ENCODE data around the gene FAM210A. TPM values are rescaled to one million over a fixed set of nuclear protein-coding genes. Genes with fewer than 3 reads are reported as not detected.

FAM210A gene
- total RNA-seq, 1 donor from 2014 or later: 19.6 TPM

GRCh38 chr18:13661779-13662256, 64.5 kb downstream of the FAM210A start:
- Mint-ChIP-seq H3K9me3 (ENCODE audit: low read depth) (no peaks in the 10 kb centered on the region), H3K27me3 (ENCODE audit: low read depth) (no peaks in the 10 kb centered on the region), H3K4me1 (ENCODE audit: low read depth) (peaks cover 43% of the 10 kb centered on the region), H3K27ac (ENCODE audit: unreplicated experiment) (no peak overlapping the region), H3K4me3 (ENCODE audit: unreplicated experiment) (no peak overlapping the region), H3K36me3 (ENCODE audit: low read depth) (no peaks in the 10 kb centered on the region)
- no peak for TF ChIP-seq CTCF (IDR thresholded peaks at IDR 0.05)
- DNase-seq (ENCODE audit: low spot score): no peak

GRCh38 chr18:13661051-13661778, 65.1 kb downstream of the FAM210A start:
- Mint-ChIP-seq H3K4me1 (ENCODE audit: low read depth) (peaks cover 43% of the 10 kb centered on the region), H3K36me3 (ENCODE audit: low read depth) (no peaks in the 10 kb centered on the region), H3K9me3 (ENCODE audit: low read depth) (no peaks in the 10 kb centered on the region), H3K27me3 (ENCODE audit: low read depth) (no peaks in the 10 kb centered on the region), H3K4me3 (ENCODE audit: unreplicated experiment) (no peak overlapping the region), H3K27ac (ENCODE audit: unreplicated experiment) (peak overlapping the region; percentile 60)
- no peak for DNase-seq (ENCODE audit: low spot score)
- no peak for TF ChIP-seq CTCF (IDR thresholded peaks at IDR 0.05)

GRCh38 chr18:13660510-13660909, 65.8 kb downstream of the FAM210A start:
- TF ChIP-seq CTCF (IDR thresholded peaks at IDR 0.05): no peak
- H3K4me3 Mint-ChIP-seq (ENCODE audit: unreplicated experiment): no peak overlapping the region
- H3K27me3 Mint-ChIP-seq (ENCODE audit: low read depth): no peaks in the 10 kb centered on the region
- peaks cover 43% of the 10 kb centered on the region for H3K4me1 Mint-ChIP-seq (ENCODE audit: low read depth)
- H3K27ac Mint-ChIP-seq (ENCODE audit: unreplicated experiment): peak overlapping the region; percentile 60
- no peaks in the 10 kb centered on the region for H3K9me3 Mint-ChIP-seq (ENCODE audit: low read depth)
- no peak for DNase-seq (ENCODE audit: low spot score)
- no peaks in the 10 kb centered on the region for H3K36me3 Mint-ChIP-seq (ENCODE audit: low read depth)

GRCh38 chr18:13658436-13659204, 67.7 kb downstream of the FAM210A start:
- DNase-seq (ENCODE audit: low spot score): no peak
- H3K9me3 Mint-ChIP-seq (ENCODE audit: low read depth): no peaks in the 10 kb centered on the region
- TF ChIP-seq CTCF (IDR thresholded peaks at IDR 0.05): no peak
- H3K27me3 Mint-ChIP-seq (ENCODE audit: low read depth): no peaks in the 10 kb centered on the region
- H3K27ac Mint-ChIP-seq (ENCODE audit: unreplicated experiment): peak overlapping the region; percentile 3
- peaks cover 51% of the 10 kb centered on the region for H3K4me1 Mint-ChIP-seq (ENCODE audit: low read depth)
- no peak overlapping the region for H3K4me3 Mint-ChIP-seq (ENCODE audit: unreplicated experiment)
- no peaks in the 10 kb centered on the region for H3K36me3 Mint-ChIP-seq (ENCODE audit: low read depth)

GRCh38 chr18:13657974-13658373, 68.4 kb downstream of the FAM210A start:
- no peak for TF ChIP-seq CTCF (IDR thresholded peaks at IDR 0.05)
- Mint-ChIP-seq H3K4me1 (ENCODE audit: low read depth) (peaks cover 53% of the 10 kb centered on the region), H3K27ac (ENCODE audit: unreplicated experiment) (no peak overlapping the region), H3K4me3 (ENCODE audit: unreplicated experiment) (no peak overlapping the region), H3K9me3 (ENCODE audit: low read depth) (no peaks in the 10 kb centered on the region), H3K36me3 (ENCODE audit: low read depth) (no peaks in the 10 kb centered on the region), H3K27me3 (ENCODE audit: low read depth) (no peaks in the 10 kb centered on the region)
- DNase-seq (ENCODE audit: low spot score): no peak
